Measurements from ENCODE around the gene ST6GALNAC4. TPM values are rescaled to one million over a fixed set of nuclear protein-coding genes. Genes with fewer than 3 reads are reported as not detected.
A peak's percentile ranks its signal among the peaks of the same experiment; 100 is the strongest.

Gene ST6GALNAC4
- total RNA-seq, 4 donors from 2014 or later: 12.5 to 33.0 (median 23.8) TPM

- no peak for DNase-seq
- intact Hi-C loops (cut with DNase I): no loop called here
- Histone ChIP-seq H3K4me1 (peaks cover 12 to 39% (median 22%) of the 10 kb centered on the region in 3 donors), H3K36me3 (peaks cover 0 to 10% (median 5%) of the 10 kb centered on the region in 3 donors), H3K9me3 (no peaks in the 10 kb centered on the region), H3K27ac (peak overlapping the region in 2 of 4 donors; percentile 77 to 82), H3K4me3 (no peak overlapping the region), H3K27me3 (no peaks in the 10 kb centered on the region)
- TF ChIP-seq POLR2A (IDR thresholded peaks at IDR 0.05): no peak
- TF ChIP-seq, protein P1, sequence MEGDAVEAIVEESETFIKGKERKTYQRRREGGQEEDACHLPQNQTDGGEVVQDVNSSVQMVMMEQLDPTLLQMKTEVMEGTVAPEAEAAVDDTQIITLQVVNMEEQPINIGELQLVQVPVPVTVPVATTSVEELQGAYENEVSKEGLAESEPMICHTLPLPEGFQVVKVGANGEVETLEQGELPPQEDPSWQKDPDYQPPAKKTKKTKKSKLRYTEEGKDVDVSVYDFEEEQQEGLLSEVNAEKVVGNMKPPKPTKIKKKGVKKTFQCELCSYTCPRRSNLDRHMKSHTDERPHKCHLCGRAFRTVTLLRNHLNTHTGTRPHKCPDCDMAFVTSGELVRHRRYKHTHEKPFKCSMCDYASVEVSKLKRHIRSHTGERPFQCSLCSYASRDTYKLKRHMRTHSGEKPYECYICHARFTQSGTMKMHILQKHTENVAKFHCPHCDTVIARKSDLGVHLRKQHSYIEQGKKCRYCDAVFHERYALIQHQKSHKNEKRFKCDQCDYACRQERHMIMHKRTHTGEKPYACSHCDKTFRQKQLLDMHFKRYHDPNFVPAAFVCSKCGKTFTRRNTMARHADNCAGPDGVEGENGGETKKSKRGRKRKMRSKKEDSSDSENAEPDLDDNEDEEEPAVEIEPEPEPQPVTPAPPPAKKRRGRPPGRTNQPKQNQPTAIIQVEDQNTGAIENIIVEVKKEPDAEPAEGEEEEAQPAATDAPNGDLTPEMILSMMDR (IDR thresholded peaks at IDR 0.05): no peak
- 73 to 77% methylated on average over 10 to 13 of the region's 13 CpGs for WGBS, 2 donors
Measured at GRCh38 chr9:127863191-127863621, 53.6 kb downstream of the ST6GALNAC4 start.

DNA sequence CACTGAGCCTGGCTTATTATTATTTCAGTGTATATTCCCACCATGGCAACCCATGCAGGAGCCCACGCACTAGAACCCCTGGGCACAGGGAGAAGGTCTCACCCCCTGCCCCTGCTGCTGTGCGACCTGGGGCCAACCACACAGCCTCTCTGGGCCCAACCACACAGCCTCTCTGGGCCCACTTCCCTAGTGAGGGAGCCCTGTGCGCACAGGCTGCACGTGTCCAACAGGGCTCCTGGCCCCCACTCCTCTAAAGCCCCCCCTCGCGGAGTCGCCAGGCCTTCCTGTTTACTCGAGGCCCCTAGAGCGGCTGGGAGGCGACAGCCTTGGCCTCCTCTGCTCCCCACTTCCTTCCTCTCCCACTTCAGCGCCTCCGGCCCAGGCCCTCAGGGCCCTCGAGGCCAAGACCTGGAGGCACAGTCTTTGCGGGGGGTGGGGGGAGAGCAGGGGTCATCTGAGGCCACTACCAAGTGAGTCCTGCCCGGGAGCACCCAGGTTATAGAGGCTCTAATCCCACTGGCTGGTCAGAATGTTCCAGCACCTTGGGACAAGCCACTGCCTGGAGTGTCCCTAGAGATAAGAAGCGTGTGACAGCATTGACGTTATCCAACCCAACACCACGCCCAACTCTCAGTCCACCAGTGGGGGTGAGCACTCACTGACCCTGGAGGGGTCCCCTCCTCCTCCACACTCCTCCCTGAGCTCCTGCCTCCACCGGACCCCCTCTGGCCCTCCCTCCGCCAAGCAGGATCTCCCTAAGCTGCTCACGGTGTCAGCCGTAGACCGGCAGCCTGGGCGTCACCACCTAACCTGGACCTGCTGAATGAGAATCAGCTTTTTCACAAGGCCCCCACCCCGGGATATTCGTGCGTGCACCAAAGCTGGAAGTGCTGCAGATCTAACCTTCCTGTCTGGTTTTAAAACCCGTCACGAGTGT lies 54.5 kb downstream of the ST6GALNAC4 start:
- no peak overlapping the region for H3K4me3 ChIP-seq
- no peaks in the 10 kb centered on the region for H3K9me3 ChIP-seq
- peak overlapping the region; percentile 31 to 82 (median 72) for H3K27ac ChIP-seq
- peaks cover 0 to 2% (median 0%) of the 10 kb centered on the region in 3 donors for H3K36me3 ChIP-seq
- peaks cover 12 to 47% (median 29%) of the 10 kb centered on the region in 3 donors for H3K4me1 ChIP-seq
- WGBS, 2 donors: 49 to 58% methylated on average over 5 to 11 of the region's 29 CpGs
- intact Hi-C loops (cut with DNase I): no loop called here
- no peak for DNase-seq
- no peak for TF ChIP-seq POLR2A (IDR thresholded peaks at IDR 0.05)
- TF ChIP-seq, protein P1 (IDR thresholded peaks at IDR 0.05): no peak
- no peaks in the 10 kb centered on the region for H3K27me3 ChIP-seq

DNA sequence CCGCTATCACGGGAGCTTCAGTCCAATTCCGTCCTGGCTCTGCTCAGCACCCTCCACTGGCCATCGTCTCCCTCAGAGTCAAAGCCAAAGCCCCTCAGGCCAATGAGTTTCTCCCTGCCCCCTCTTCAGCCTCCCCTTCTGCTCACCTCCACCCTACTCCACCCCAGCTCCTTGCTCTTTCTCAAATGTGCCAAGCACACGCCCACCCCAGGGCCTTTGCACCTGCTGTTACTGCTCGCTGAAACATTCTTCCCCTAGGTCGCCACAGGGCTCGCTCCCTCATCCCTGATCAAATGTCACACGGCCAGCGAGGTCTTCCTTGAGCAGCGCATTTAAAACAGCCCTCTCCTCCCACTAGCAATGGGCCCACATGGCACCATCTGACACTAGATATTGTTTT lies 56.1 kb downstream of the ST6GALNAC4 start:
- Histone ChIP-seq H3K27me3 (no peaks in the 10 kb centered on the region), H3K36me3 (no peaks in the 10 kb centered on the region), H3K9me3 (no peaks in the 10 kb centered on the region), H3K27ac (no peak overlapping the region), H3K4me1 (peaks cover 12 to 63% (median 29%) of the 10 kb centered on the region in 3 donors), H3K4me3 (no peak overlapping the region)
- DNase-seq: no peak
- WGBS, 2 donors: 91 to 92% methylated on average over 11 of the region's 11 CpGs
- intact Hi-C loops (cut with DNase I): no loop called here
- TF ChIP-seq, protein P1 (IDR thresholded peaks at IDR 0.05): no peak
- no peak for TF ChIP-seq POLR2A (IDR thresholded peaks at IDR 0.05)

DNA sequence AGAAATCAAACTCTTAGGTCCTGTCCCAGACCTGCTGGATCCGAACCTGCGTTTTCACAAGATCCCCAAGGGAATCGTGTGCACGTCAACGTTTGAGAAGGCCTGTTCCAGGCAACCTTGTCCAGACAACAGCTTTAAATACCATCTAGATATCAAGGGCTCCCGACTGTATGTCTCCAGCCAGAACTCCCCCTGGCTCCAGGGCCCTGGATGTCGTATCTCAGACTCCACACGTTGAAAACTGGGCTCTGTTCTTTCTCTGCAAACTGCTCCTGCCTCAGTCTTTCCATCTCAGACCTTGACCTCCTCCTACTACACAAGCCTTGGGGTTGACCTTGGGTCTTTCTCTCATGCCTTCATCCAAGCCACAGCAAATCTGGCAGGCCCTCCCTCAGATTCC lies 56.6 kb downstream of the ST6GALNAC4 start:
- Histone ChIP-seq H3K27me3 (no peaks in the 10 kb centered on the region), H3K9me3 (no peaks in the 10 kb centered on the region), H3K4me1 (peaks cover 12 to 67% (median 29%) of the 10 kb centered on the region in 3 donors), H3K4me3 (no peak overlapping the region), H3K27ac (no peak overlapping the region), H3K36me3 (no peaks in the 10 kb centered on the region)
- WGBS, 2 donors: 81 to 83% methylated on average over 8 of the region's 8 CpGs
- intact Hi-C loops (cut with DNase I): no loop called here
- TF ChIP-seq, protein P1 (IDR thresholded peaks at IDR 0.05): no peak
- no peak for TF ChIP-seq POLR2A (IDR thresholded peaks at IDR 0.05)
- DNase-seq: no peak

DNA sequence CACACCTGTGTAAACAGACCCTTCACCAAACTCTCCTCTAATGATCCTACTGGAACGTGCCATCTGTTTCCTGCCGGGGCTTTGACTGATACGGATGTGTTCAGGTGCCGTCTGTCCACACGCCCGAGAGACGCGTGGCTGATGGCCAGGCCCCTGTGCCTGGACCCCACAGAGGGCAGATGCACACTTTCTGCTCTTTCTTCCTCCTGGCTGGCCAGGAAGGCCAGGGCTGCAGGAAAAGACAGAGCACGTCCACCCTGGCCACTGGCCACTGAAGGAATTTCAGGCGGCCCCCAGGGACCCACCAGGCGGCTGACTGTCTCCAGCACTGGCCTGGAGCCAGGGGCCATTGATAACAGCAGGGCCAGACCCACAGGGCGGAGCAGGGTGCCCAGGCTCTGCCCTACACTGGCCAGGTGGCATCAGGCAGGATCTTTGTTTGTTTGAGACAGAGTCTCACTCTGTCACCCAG lies 58.8 kb downstream of the ST6GALNAC4 start:
- no peaks in the 10 kb centered on the region for H3K36me3 ChIP-seq
- TF ChIP-seq, protein P1 (IDR thresholded peaks at IDR 0.05): no peak
- no peak for TF ChIP-seq POLR2A (IDR thresholded peaks at IDR 0.05)
- DNase-seq: no peak
- H3K27me3 ChIP-seq: no peaks in the 10 kb centered on the region
- intact Hi-C loops (cut with DNase I): no loop called here
- 38 to 50% methylated on average over 2 to 5 of the region's 12 CpGs for WGBS, 2 donors
- peak overlapping the region in 2 of 4 donors; percentile 36 to 46 for H3K27ac ChIP-seq
- peaks cover 22 to 86% (median 36%) of the 10 kb centered on the region in 3 donors for H3K4me1 ChIP-seq
- no peak overlapping the region for H3K4me3 ChIP-seq
- H3K9me3 ChIP-seq: no peaks in the 10 kb centered on the region

Data from esophagus squamous epithelium (tissue), 5 donors.